22Rv1 (cell line): ENCODE measurements around the gene LRRN4.

ENCODE experiments used
- ZFX ChIP-seq: fragments of 450-650 bp; IDR thresholded peaks from 2 replicates; pipeline ENCODE4 v1.6.1; 2017; ENCODE audit warnings: antibody characterized with exemption, borderline replicate concordance
- TF ChIP-seq, protein P1 (sequence below): fragments of 450-650 bp; IDR thresholded peaks from 2 replicates; pipeline ENCODE4 v1.5.1; 2017; ENCODE audit warnings: mild to moderate bottlenecking

DNA sequence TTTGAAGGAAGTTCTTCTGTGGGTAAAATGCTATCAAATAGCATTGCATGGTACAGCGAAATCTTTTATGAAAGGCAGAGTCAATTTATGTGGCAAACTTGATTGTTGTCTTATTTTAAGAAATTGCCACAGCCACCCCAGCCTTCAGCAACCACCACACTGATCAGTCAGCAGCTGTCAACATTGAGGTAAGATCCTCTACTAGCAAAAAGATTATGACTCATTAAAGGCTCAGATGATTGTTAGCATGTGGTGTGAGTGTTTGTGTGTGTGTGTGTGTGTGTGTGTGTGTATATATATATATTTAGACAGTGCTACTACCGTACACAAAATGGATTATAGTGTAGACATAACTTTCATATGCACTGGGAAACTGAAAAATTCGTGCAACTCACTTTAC lies 27.8 kb downstream of the LRRN4 start:
- TF ChIP-seq, protein P1, sequence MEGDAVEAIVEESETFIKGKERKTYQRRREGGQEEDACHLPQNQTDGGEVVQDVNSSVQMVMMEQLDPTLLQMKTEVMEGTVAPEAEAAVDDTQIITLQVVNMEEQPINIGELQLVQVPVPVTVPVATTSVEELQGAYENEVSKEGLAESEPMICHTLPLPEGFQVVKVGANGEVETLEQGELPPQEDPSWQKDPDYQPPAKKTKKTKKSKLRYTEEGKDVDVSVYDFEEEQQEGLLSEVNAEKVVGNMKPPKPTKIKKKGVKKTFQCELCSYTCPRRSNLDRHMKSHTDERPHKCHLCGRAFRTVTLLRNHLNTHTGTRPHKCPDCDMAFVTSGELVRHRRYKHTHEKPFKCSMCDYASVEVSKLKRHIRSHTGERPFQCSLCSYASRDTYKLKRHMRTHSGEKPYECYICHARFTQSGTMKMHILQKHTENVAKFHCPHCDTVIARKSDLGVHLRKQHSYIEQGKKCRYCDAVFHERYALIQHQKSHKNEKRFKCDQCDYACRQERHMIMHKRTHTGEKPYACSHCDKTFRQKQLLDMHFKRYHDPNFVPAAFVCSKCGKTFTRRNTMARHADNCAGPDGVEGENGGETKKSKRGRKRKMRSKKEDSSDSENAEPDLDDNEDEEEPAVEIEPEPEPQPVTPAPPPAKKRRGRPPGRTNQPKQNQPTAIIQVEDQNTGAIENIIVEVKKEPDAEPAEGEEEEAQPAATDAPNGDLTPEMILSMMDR: no peak
- no peak for TF ChIP-seq ZFX
